NCI-H226 (cell line): ENCODE results near the gene PRSS50.

ENCODE experiments used
- DNase-seq: peaks from one replicate; pipeline ENCODE4 v3.0.0-alpha.2; 2015

PRSS50 gene

GRCh38 chr3:46690798-46691197 lies 26.9 kb downstream of the PRSS50 start:
- DNase-seq = peak; percentile 78

DNA sequence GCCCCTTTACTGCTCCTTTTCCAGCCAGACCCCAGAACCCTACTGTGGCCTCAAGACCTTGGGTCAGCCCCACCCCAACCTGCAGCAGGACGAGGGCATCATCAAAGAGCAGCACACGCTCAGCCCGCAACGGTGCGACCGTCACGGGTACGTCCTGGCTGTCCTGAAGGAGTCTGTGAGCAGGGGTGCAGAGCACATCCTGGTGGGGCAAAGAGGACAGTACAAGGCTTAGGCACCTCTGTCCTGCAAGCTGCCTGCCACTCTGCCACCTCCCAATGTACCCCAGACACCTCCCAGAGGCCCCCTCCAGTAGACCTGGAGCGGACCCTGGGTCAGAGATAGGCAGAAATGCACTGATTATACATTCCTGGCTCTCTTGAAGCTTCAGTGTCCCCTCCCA lies 32.2 kb downstream of the PRSS50 start:
- no peak for DNase-seq

DNA sequence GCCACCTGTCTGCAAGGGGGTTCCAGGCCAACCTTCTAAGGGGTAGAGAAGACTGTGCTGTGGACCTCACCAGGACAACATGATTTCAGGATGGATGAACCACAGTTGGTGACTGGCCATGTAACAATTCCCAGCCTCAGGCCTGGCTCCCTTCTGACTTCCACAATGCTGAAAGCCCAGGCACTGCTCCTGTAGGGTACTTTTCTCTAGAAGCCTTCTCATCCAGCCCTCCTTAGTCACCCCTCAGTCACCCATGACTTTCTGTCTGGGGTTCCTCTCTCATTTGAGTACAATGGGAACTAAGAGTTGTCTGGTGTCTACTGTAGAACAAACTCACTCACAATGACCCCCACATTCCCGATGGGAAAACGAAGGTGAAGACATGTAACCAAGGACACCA lies 32.8 kb downstream of the PRSS50 start:
- no peak for DNase-seq

- DNase-seq = no peak
Measured at GRCh38 chr3:46682974-46683373, 34.7 kb downstream of the PRSS50 start.

DNA sequence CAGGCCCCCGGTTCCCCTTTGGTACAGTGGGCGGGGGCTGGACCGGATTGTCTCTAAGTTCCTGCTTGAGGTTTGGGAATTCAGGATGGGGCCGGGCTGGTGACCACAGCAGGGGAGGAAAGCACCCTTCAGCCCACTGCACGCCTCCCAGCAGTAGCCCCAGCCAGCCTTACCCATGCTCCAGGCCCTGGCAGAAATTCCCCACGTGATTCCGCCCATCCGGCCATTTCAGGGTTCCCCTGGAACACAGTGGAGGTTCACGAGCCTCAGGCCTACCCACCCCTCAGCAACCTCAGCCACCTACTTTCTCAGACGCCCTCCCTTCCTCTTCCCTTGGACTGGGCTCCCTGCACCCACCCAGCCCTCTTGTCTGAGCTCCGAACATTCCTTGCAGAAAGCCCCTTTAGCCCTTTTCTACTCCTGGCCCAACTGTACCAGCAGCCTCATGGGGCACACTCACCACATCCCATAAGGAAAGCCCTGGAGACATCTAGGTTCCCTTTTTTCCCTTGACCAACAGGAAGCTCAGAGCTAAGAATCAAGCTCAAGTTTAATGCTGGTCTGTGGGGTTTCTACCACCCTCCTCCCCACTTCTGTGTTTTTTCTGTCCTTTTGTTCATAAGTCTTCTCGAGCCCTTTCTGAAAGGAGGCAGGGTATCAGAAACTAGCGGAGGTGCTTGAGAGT lies 35.7 kb downstream of the PRSS50 start:
- DNase-seq = no peak

GRCh38 chr3:46681387-46681786 lies 36.3 kb downstream of the PRSS50 start:
- no peak for DNase-seq

DNA sequence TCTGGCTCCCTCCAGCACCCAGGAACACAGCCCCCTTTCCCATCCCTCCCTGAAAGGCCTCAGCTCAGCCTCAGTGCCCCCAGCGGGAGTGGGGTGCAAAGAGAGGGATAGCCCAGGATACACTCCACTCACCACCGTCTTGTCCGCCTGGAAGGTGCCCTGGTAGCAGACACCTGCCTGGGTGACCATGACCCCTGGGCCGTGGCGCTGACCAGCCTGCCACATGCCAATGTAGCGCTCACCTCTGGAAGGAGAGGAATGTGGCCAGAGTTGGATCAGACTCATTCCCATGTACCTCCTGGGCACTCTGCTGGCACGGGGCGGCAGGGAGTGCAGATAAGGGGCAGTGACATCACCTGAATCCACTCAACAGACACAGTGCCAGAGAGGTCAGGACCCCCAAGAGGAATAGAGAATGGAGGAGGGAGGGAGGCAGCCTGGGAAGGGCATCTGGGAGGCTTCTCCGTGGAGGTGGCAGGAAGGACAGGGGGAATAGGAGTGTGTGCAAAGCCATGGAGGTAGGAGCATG lies 37.3 kb downstream of the PRSS50 start:
- DNase-seq = no peak

DNA sequence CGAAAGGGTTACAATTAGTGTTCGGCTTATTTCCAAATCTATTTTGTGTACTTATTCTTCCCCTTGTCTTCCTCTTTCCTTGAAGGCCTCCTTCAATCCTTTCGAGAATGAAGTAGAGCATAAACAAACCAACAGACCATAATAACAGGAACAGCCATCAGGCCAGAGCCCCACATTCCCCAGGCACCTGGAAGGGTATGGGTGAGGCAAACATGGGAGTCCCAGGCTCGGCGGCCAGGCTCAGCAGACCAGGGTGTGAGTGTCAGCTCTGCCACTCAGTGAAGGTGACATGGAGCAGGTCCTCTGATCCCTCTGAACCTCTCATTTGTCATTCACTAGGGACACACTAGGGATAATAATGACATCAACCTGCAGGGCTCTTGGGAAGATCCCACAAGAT lies 38.0 kb downstream of the PRSS50 start:
- no peak for DNase-seq

GRCh38 chr3:46678280-46678679 lies 39.4 kb downstream of the PRSS50 start:
- no peak for DNase-seq

GRCh38 chr3:46677411-46677726 lies 40.3 kb downstream of the PRSS50 start:
- DNase-seq = no peak

DNA sequence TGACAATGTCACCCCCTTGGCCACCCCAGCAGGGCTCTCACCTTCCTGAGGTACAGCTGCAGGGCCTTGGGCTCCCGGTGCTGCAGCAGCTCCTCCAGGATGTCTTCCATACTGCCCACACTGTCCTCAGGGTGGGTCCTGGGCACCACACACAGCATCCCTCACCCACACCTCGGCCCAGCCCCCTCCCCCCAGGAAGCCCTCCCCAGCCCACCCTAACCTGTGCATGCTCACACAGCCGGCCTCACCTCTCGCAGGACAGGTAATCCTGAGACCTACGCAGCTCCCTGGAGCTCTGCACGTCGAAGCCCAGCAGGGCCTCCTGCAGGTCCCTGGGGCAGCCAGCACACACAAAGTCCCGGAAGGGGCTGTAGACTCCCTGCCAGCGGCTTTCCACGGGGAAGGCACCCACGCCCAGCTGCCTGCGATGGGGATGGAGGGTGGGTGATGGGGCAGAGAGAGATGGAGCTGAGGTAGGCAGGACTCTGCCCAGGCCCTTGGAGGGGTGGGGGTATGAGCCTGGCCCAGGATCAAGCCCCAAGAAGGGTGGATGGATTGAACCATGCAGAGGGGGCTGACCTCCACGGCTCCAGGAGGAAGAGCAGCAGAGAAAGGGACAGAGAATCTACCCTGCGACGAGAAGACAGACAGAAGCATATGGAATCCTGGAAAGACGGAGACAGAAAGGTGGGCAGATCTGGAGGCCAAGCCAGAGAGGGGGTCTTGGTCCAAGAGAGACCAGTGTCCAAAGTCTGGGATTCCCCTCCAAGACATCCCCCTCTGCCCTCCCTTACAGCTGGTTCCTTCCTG lies 40.9 kb downstream of the PRSS50 start:
- DNase-seq = no peak

- no peak for DNase-seq
Measured at GRCh38 chr3:46675843-46676567, 41.7 kb downstream of the PRSS50 start.

- no peak for DNase-seq
Measured at GRCh38 chr3:46675426-46675825, 42.2 kb downstream of the PRSS50 start.

- no peak for DNase-seq
Measured at GRCh38 chr3:46674031-46674845, 43.4 kb downstream of the PRSS50 start.

- DNase-seq = no peak
Measured at GRCh38 chr3:46673151-46674030, 44.3 kb downstream of the PRSS50 start.

DNA sequence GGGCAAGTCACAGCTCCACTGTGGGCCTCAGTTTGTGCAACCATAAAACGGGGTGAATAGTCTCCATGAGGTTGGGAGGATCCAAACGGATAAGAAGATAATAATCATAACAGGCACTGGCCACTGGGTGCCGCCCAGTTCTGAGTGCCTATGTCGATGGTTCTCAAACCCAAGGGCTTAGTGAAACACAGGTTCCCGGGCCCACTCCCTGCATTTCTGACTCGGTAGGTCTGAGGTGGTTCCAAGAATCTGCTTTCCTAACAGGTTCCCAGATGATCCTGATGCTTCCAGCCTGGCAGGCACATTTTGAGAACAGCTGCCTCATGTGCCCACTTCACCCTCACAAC lies 45.3 kb downstream of the PRSS50 start:
- DNase-seq = no peak

DNA sequence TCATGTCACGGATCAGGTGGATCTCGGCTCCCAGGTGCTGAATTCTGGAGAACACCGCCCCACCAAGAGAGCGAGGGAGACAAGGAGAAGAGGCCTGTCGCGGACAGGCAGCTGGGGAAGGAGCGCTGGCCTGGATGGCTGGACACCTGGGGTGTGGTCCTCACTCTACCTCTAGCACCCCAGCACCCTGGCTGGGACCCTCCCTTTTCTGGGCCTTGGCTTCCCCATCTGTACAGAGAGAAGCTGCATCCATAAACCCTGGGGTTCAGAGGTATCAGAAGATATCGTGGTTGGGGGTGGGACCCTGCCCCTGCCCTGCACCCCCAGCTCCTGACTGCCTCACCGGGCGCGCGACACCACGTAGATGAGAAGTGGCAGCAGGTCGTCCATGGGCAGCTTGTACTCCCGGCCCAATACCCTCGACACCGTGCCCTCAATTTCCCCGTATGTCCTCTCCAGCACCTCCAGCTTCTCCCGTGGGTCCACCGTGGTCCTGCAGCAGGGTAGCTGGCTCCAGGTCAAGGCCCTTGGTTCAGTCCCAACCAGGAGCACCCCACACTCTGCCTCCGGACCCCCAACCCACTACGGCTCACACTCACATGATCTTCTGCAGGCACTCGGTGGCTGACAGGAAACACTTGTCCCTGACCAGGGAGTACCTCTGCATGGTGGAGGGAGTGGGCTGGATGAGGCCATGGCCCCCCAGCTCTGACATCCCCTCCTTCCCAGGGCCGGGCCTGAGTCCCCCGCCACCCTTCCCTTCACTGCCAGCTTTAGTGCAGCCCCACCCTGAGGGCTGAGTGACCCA lies 45.9 kb downstream of the PRSS50 start:
- no peak for DNase-seq

- DNase-seq = no peak
Measured at GRCh38 chr3:46670891-46671427, 46.7 kb downstream of the PRSS50 start.

GRCh38 chr3:46670000-46670890 lies 47.4 kb downstream of the PRSS50 start:
- no peak for DNase-seq
